MCF 10A (cell line): Measurements from ENCODE around the gene PTPRN2. TPM values are rescaled to one million over a fixed set of nuclear protein-coding genes. Genes with fewer than 3 reads are reported as not detected.

Experiments
- BruUV-seq: library from RNA; stranded (reverse); fragments of 400-500 nt; replicated peaks from 2 replicates; lab custom pipeline; 2021; lab: Mats Ljungman, UMichigan
- CTCF ChIA-PET: fragments of 300-600 bp; sonication (Branson Sonifier 250); formaldehyde crosslinking; extraction: SDS; loops from one replicate; lab custom pipeline; 2021; ENCODE audit warnings: antibody characterized with exemption, inconsistent platforms; lab: Yijun Ruan, JAX
- POLR2A ChIA-PET: fragments of 300-600, 350-650 bp; sonication (Branson Sonifier 250); formaldehyde crosslinking; extraction: SDS; loops from one replicate; lab custom pipeline; 2020; ENCODE audit warnings: antibody characterized with exemption, inconsistent platforms; lab: Yijun Ruan, JAX
- DNase-seq: peaks from one replicate; pipeline ENCODE4 v3.0.0-alpha.2; 2018; ENCODE audit not compliant: unreplicated experiment
- H3K27ac Mint-ChIP-seq: one replicate; pipeline ENCODE4 v1.8.0; 2022; ENCODE audit warnings: mild to moderate bottlenecking, low read depth, mixed read lengths; ENCODE audit not compliant: unreplicated experiment
- H3K27me3 Mint-ChIP-seq: one replicate; pipeline ENCODE4 v1.8.0; 2022; ENCODE audit warnings: mixed read lengths; ENCODE audit not compliant: insufficient read depth, unreplicated experiment
- H3K36me3 Mint-ChIP-seq: one replicate; pipeline ENCODE4 v1.8.0; 2022; ENCODE audit warnings: mild to moderate bottlenecking, moderate library complexity, mixed read lengths; ENCODE audit not compliant: insufficient read depth, unreplicated experiment
- H3K4me1 Mint-ChIP-seq: one replicate; pipeline ENCODE4 v1.8.0; 2022; ENCODE audit warnings: mixed read lengths; ENCODE audit not compliant: insufficient read depth, unreplicated experiment
- H3K4me3 Mint-ChIP-seq: one replicate; pipeline ENCODE4 v1.8.0; 2022; ENCODE audit warnings: mild to moderate bottlenecking, moderate library complexity, mixed read lengths; ENCODE audit not compliant: unreplicated experiment
- H3K9me3 Mint-ChIP-seq: one replicate; pipeline ENCODE4 v1.8.0; 2022; ENCODE audit warnings: mixed read lengths; ENCODE audit not compliant: unreplicated experiment
- intact Hi-C: fragments of 100-400 bp; cut with micrococcal nuclease; formaldehyde crosslinking; loops from 2 replicates; pipeline ENCODE4 v1.14.1; 2022
- total RNA-seq: library from RNA; stranded (reverse); gene quantifications from 2 replicates; pipeline ENCODE4 v1.2.3, GENCODE V29; 2022
- TF ChIP-seq, protein P1 (sequence below): fragments of 200-600 bp; IDR thresholded peaks from one replicate; pipeline ENCODE4 v1.8.0; 2022; ENCODE audit warnings: antibody characterized with exemption, mild to moderate bottlenecking; ENCODE audit not compliant: unreplicated experiment

PTPRN2 gene
- total RNA-seq, 1 experiment from 2014 or later: 4.5 TPM

DNA sequence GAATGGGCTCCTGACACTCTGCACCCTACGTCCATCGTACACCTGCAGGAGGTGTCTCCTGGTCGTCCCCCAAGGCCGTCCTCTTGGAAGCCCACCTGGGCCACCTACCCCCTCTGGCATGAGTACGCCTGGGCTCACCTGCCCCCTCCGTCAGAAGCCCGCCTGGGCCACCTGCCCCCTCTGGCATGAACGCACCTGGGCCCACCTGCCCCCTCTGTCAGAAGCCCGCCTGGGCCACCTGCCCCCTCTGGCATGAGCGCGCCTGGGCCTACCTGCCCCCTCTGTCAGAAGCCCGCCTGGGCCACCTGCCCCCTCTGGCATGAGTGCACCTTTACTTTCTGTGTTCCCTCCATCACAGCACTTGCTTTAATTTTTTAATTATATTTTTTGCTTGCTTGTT is 401.2 kb downstream of the PTPRN2 start:
- CTCF ChIA-PET: no interaction called here
- no peak overlapping the region for H3K4me3 Mint-ChIP-seq
- no peaks in the 10 kb centered on the region for H3K27me3 Mint-ChIP-seq
- BruUV-seq: no TSS peak
- no peak overlapping the region for H3K27ac Mint-ChIP-seq
- intact Hi-C loops: no loop called here
- H3K36me3 Mint-ChIP-seq: no peaks in the 10 kb centered on the region
- H3K4me1 Mint-ChIP-seq: no peaks in the 10 kb centered on the region
- TF ChIP-seq, protein P1, sequence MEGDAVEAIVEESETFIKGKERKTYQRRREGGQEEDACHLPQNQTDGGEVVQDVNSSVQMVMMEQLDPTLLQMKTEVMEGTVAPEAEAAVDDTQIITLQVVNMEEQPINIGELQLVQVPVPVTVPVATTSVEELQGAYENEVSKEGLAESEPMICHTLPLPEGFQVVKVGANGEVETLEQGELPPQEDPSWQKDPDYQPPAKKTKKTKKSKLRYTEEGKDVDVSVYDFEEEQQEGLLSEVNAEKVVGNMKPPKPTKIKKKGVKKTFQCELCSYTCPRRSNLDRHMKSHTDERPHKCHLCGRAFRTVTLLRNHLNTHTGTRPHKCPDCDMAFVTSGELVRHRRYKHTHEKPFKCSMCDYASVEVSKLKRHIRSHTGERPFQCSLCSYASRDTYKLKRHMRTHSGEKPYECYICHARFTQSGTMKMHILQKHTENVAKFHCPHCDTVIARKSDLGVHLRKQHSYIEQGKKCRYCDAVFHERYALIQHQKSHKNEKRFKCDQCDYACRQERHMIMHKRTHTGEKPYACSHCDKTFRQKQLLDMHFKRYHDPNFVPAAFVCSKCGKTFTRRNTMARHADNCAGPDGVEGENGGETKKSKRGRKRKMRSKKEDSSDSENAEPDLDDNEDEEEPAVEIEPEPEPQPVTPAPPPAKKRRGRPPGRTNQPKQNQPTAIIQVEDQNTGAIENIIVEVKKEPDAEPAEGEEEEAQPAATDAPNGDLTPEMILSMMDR: no peak
- peaks cover 25% of the 10 kb centered on the region for H3K9me3 Mint-ChIP-seq
- no peak for DNase-seq
- POLR2A ChIA-PET: no interaction called here

DNA sequence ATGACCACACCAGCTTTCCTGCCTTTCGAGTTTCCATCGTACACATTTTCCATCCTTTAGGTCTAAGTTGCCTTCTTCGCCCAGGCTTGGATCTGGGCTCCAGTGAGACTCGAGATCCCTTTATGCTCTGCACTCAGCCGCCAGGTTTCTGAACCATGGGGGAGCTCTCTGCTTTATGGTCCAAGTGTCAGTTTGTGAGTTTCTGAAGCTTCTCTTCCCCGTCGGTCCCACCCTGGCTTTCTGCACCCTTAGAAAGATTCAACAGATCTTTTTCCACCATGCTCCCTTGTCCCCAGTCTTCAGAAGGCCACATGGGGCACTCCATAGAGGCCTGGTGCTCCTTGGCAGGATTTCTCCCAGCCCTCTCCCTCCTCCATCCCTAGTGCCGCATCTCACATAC is 402.0 kb downstream of the PTPRN2 start:
- BruUV-seq: no TSS peak
- H3K27ac Mint-ChIP-seq: no peak overlapping the region
- H3K36me3 Mint-ChIP-seq: no peaks in the 10 kb centered on the region

DNA sequence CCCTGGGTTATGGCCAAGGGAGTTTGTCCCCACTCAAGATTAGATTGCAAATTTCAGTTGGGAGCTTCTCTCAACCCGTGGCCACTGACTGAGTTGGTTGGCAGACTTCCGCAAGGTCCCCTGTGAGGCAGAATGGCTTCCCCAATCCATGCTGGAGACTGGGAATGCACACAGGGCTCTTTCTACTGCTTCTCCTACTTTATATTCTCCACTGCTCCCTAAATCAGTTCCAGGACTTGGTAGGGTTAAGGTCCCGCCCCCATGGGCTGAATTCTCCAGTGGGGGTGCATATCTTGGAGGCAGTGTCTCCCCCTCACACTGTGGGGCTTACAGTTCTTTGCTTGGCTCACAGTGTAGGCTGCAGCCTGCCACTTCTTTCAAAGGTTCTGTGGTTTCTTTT is 404.2 kb downstream of the PTPRN2 start:
- TF ChIP-seq, protein P1: no peak
- peaks cover 17% of the 10 kb centered on the region for H3K9me3 Mint-ChIP-seq
- H3K27me3 Mint-ChIP-seq: no peaks in the 10 kb centered on the region
- no peaks in the 10 kb centered on the region for H3K4me1 Mint-ChIP-seq
- no peaks in the 10 kb centered on the region for H3K36me3 Mint-ChIP-seq
- intact Hi-C loops: no loop called here
- POLR2A ChIA-PET: no interaction called here
- no peak for DNase-seq
- no TSS peak for BruUV-seq
- no peak overlapping the region for H3K27ac Mint-ChIP-seq
- H3K4me3 Mint-ChIP-seq: no peak overlapping the region
- CTCF ChIA-PET: no interaction called here

More for the DNA sequence above, 402.0 kb downstream of the PTPRN2 start:
- intact Hi-C loops: no loop called here
- ChIA-PET CTCF (no interaction called here), POLR2A (no interaction called here)
- DNase-seq: no peak
- Mint-ChIP-seq H3K27me3 (no peaks in the 10 kb centered on the region), H3K4me1 (no peaks in the 10 kb centered on the region), H3K4me3 (no peak overlapping the region), H3K9me3 (peaks cover 25% of the 10 kb centered on the region)
- TF ChIP-seq, protein P1: no peak

DNA sequence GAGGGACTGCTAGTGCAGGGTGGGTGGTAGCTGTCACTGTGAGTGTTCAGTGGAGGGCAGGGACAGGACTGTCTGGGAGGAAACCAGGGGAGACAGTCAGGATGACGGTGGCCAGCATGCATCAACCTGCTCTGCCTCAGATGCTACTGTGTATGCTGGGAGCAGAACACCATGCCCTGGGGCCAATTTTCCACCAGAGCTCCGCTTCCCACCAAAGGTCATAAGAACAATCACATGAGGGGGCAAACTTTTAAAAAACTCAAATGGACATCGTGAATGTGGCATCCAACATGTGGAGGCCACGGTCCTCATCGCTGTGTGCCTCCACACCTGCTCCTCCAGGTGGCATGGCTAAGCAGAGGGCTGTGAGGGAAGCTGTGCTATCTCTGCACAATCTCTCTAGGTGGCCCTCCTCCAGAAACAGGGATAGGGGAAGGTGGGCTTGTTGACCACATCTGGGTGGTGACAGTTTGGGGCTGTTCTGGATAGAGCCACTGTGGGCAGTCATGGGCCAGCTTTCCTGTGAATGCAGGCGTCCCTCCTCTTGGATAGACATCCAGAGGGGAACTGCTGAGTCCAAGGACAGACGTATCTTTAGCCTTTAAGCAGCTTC is 411.0 kb downstream of the PTPRN2 start:
- Mint-ChIP-seq H3K27ac (no peak overlapping the region), H3K36me3 (no peaks in the 10 kb centered on the region), H3K27me3 (no peaks in the 10 kb centered on the region), H3K4me1 (no peaks in the 10 kb centered on the region), H3K9me3 (peaks cover 38% of the 10 kb centered on the region), H3K4me3 (no peak overlapping the region)
- no peak for DNase-seq
- TF ChIP-seq, protein P1: no peak
- intact Hi-C loops: no loop called here
- CTCF ChIA-PET: no interaction called here
- no TSS peak for BruUV-seq
- POLR2A ChIA-PET: no interaction called here
